DOHH2 (cell line): ENCODE measurements around the gene PPP1R7.

Experiments used
- H3F3A ChIP-seq: fragments of 200-600 bp; sonication (generic), shearing (Covaris generic); 2 replicates; pipeline ENCODE4 v1.6.0; 2016; ENCODE audit warnings: antibody characterized with exemption, mild to moderate bottlenecking; ENCODE audit not compliant: control insufficient read depth, insufficient read depth
- H3K27ac ChIP-seq: fragments of 200-600 bp; sonication (generic); 2 replicates; pipeline ENCODE4 v1.5.1; 2014; ENCODE audit warnings: low read depth, mild to moderate bottlenecking, low read length, moderate library complexity
- H3K27me3 ChIP-seq: fragments of 200-600 bp; sonication (generic); 2 replicates; pipeline ENCODE4 v1.6.1; 2014; ENCODE audit warnings: mild to moderate bottlenecking, low read length, mixed read lengths; ENCODE audit not compliant: control insufficient read depth
- H3K36me3 ChIP-seq: fragments of 200-600 bp; sonication (generic); 2 replicates; pipeline ENCODE4 v1.6.1; 2014; ENCODE audit warnings: mild to moderate bottlenecking, low read length, moderate library complexity, mixed read lengths; ENCODE audit not compliant: control insufficient read depth
- H3K4me1 ChIP-seq: fragments of 200-600 bp; sonication (generic); 2 replicates; pipeline ENCODE4 v1.6.1; 2014; ENCODE audit warnings: mild to moderate bottlenecking, low read length, mixed read lengths; ENCODE audit not compliant: control insufficient read depth
- H3K4me2 ChIP-seq: fragments of 200-600 bp; sonication (generic); 2 replicates; pipeline ENCODE4 v1.6.0; 2014; ENCODE audit warnings: mild to moderate bottlenecking, low read length, moderate library complexity
- H3K4me3 ChIP-seq: fragments of 200-600 bp; sonication (generic); 2 replicates; pipeline ENCODE4 v1.5.1; 2014; ENCODE audit warnings: mild to moderate bottlenecking, low read length, mixed read lengths
- H3K79me2 ChIP-seq: fragments of 200-600 bp; sonication (generic); 2 replicates; pipeline ENCODE4 v1.6.1; 2014; ENCODE audit warnings: mild to moderate bottlenecking, low read length, mixed read lengths; ENCODE audit not compliant: control insufficient read depth
- H3K9me2 ChIP-seq: fragments of 200-600 bp; sonication (generic); replicated peaks from 2 replicates; pipeline ENCODE4 v1.6.1; 2014; ENCODE audit warnings: mild to moderate bottlenecking, low read length, mixed read lengths; ENCODE audit not compliant: control insufficient read depth
- H3K9me3 ChIP-seq: fragments of 200-600 bp; sonication (generic); 2 replicates; pipeline ENCODE4 v1.6.1; 2014; ENCODE audit warnings: antibody characterized with exemption, low read length, mixed read lengths; ENCODE audit not compliant: control insufficient read depth, insufficient read depth
- H4K20me1 ChIP-seq: fragments of 200-600 bp; sonication (generic); 2 replicates; pipeline ENCODE4 v1.6.0; 2014; ENCODE audit warnings: low read depth, mild to moderate bottlenecking, antibody characterized with exemption, low read length, moderate library complexity; ENCODE audit not compliant: control insufficient read depth, insufficient read depth
- EZH2phosphoT487 ChIP-seq: fragments of 200-600 bp; sonication (generic); IDR thresholded peaks from 2 replicates; pipeline ENCODE4 v1.6.1; 2017; ENCODE audit warnings: borderline replicate concordance, mild to moderate bottlenecking, antibody characterized with exemption, low read length, moderate library complexity, mixed read lengths
- TF ChIP-seq, protein P1 (sequence below): fragments of 200-600 bp; sonication (generic); IDR thresholded peaks from one replicate; pipeline ENCODE4 v1.5.1; 2014; ENCODE audit warnings: antibody characterized with exemption, mild to moderate bottlenecking, low read depth, low read length; ENCODE audit not compliant: poor library complexity, severe bottlenecking

The PPP1R7 gene

DNA sequence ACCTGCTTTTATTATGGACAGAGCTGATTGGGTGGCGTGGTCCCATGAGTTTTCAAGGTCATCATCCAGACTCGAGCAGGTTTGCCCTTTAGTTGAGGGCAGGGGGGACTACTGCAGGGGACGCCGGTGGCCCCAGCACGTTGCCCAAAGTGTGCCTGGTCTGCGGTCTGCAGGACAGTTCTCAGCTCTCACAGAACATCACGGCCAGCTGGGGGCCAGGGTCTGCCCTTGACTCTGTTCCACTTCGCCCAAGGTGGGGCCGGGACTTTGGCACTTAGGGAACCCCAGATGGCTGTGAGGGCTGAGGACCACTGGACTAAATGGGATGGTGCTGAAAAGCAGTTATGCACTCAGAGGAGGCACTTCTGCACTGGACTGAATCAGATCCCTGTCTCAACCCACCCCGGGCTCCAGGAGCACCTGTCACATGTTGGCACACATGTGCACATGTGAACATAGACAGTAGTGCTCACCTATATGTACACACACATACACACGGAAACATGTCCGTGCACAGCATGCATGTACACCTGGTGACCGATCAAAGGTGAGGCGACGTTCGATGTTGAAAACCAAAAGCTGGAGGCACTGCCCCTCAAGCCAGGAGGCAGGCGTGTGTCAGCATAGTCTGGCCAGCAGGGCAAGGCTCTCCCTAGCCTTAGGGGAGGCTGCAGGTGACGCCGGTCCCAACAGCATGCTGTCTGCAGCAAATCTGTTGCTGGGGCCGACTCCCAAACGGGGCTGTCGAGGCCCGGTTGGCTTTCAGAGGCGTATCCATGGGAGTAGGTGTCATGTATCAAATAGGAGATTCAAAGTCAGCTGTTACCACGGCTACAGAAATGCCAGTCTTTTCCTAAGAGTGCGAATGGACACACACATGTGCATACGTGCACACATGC lies 48.4 kb downstream of the PPP1R7 start:
- H3K4me1 ChIP-seq: no peaks in the 10 kb centered on the region
- no peaks in the 10 kb centered on the region for H3K36me3 ChIP-seq
- H3F3A ChIP-seq: no peaks in the 10 kb centered on the region
- H4K20me1 ChIP-seq: no peaks in the 10 kb centered on the region
- H3K4me3 ChIP-seq: no peak overlapping the region
- TF ChIP-seq EZH2phosphoT487: no peak
- TF ChIP-seq, protein P1, sequence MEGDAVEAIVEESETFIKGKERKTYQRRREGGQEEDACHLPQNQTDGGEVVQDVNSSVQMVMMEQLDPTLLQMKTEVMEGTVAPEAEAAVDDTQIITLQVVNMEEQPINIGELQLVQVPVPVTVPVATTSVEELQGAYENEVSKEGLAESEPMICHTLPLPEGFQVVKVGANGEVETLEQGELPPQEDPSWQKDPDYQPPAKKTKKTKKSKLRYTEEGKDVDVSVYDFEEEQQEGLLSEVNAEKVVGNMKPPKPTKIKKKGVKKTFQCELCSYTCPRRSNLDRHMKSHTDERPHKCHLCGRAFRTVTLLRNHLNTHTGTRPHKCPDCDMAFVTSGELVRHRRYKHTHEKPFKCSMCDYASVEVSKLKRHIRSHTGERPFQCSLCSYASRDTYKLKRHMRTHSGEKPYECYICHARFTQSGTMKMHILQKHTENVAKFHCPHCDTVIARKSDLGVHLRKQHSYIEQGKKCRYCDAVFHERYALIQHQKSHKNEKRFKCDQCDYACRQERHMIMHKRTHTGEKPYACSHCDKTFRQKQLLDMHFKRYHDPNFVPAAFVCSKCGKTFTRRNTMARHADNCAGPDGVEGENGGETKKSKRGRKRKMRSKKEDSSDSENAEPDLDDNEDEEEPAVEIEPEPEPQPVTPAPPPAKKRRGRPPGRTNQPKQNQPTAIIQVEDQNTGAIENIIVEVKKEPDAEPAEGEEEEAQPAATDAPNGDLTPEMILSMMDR: no peak
- no peaks in the 10 kb centered on the region for H3K9me2 ChIP-seq
- H3K79me2 ChIP-seq: no peaks in the 10 kb centered on the region
- no peaks in the 10 kb centered on the region for H3K9me3 ChIP-seq
- H3K27me3 ChIP-seq: no peaks in the 10 kb centered on the region
- no peak overlapping the region for H3K27ac ChIP-seq
- no peak overlapping the region for H3K4me2 ChIP-seq

GRCh38 chr2:241199286-241199685 lies 49.0 kb downstream of the PPP1R7 start:
- Histone ChIP-seq H3K36me3 (no peaks in the 10 kb centered on the region), H3K27me3 (no peaks in the 10 kb centered on the region), H3K9me2 (no peaks in the 10 kb centered on the region), H3K9me3 (no peaks in the 10 kb centered on the region), H3K79me2 (no peaks in the 10 kb centered on the region), H3K4me2 (no peak overlapping the region), H3K27ac (no peak overlapping the region), H3F3A (no peaks in the 10 kb centered on the region), H4K20me1 (no peaks in the 10 kb centered on the region), H3K4me1 (no peaks in the 10 kb centered on the region), H3K4me3 (no peak overlapping the region)
- TF ChIP-seq EZH2phosphoT487: no peak
- TF ChIP-seq, protein P1: no peak

GRCh38 chr2:241199897-241200821 lies 49.9 kb downstream of the PPP1R7 start:
- H3K27me3 ChIP-seq: no peaks in the 10 kb centered on the region
- H3K9me2 ChIP-seq: no peaks in the 10 kb centered on the region
- H3K4me2 ChIP-seq: no peak overlapping the region
- H4K20me1 ChIP-seq: no peaks in the 10 kb centered on the region
- H3K36me3 ChIP-seq: no peaks in the 10 kb centered on the region
- H3K4me1 ChIP-seq: no peaks in the 10 kb centered on the region
- H3K27ac ChIP-seq: no peak overlapping the region
- no peaks in the 10 kb centered on the region for H3K79me2 ChIP-seq
- no peak overlapping the region for H3K4me3 ChIP-seq
- no peak for TF ChIP-seq EZH2phosphoT487
- TF ChIP-seq, protein P1: no peak
- H3K9me3 ChIP-seq: no peaks in the 10 kb centered on the region
- H3F3A ChIP-seq: no peaks in the 10 kb centered on the region
